GM18867 (cell line): Measurements from ENCODE around the gene TCF7L1.
"Not testable (repeated sequence)": the region's sequence is repeated elsewhere in the genome, so short reads cannot be mapped to it uniquely, and the experiment has no call there.

Experiments used
- ATAC-seq: cut with Tn5 transposase; IDR thresholded peaks from one replicate; pipeline ENCODE4 v1.9.1; 2021; ENCODE audit warnings: mild to moderate bottlenecking, moderate library complexity; ENCODE audit not compliant: unreplicated experiment

The TCF7L1 gene

GRCh38 chr2:85340034-85340892, 207.1 kb downstream of the TCF7L1 start:
- no peak for ATAC-seq

- no peak for ATAC-seq
Measured at GRCh38 chr2:85341269-85342029, 208.3 kb downstream of the TCF7L1 start.

- ATAC-seq: no peak
Measured at GRCh38 chr2:85342156-85342555, 209.0 kb downstream of the TCF7L1 start.

- ATAC-seq: not testable (repeated sequence)
Measured at GRCh38 chr2:85343207-85343895, 210.2 kb downstream of the TCF7L1 start.

- no peak for ATAC-seq
Measured at GRCh38 chr2:85344356-85344954, 211.3 kb downstream of the TCF7L1 start.

- no peak for ATAC-seq
Measured at GRCh38 chr2:85347599-85347998, 214.4 kb downstream of the TCF7L1 start.

GRCh38 chr2:85353876-85354285, 220.7 kb downstream of the TCF7L1 start:
- peak; percentile 7 for ATAC-seq

GRCh38 chr2:85354286-85355072, 221.3 kb downstream of the TCF7L1 start, which contains the start of the genes ELMOD3 and RETSAT:
TSS of gene ELMOD3 (plus strand) at chr2:85354769. CDS start at chr2:85357199, 2,430 bp downstream.
TSS of gene RETSAT (minus strand) at chr2:85354528. CDS start at chr2:85354507, 21 bp downstream.
- ATAC-seq: peak; percentile 96

GRCh38 chr2:85355073-85355410, 221.8 kb downstream of the TCF7L1 start:
- peak; percentile 5 for ATAC-seq

GRCh38 chr2:85355521-85355920, 222.3 kb downstream of the TCF7L1 start:
- ATAC-seq: no peak

- ATAC-seq: no peak
Measured at GRCh38 chr2:85356186-85356585, 223.0 kb downstream of the TCF7L1 start.

- ATAC-seq: no peak
Measured at GRCh38 chr2:85357736-85358135, 224.5 kb downstream of the TCF7L1 start.
